Stomach (tissue), 9 donors: Measurements from ENCODE around the gene SYNE3. TPM values are rescaled to one million over a fixed set of nuclear protein-coding genes. Genes with fewer than 3 reads are reported as not detected.

ENCODE experiments used
- DNase-seq, 2 donors: peaks; one replicate each; pipeline versions ENCODE4 v3.0.0 to v3.0.0-alpha.2; 2013 to 2019
- H3K27ac ChIP-seq, 5 donors: fragments of 200-600 bp in 4 of 5; sonication (generic) in 4 of 5; one replicate each; pipeline ENCODE4 v1.5.1; 2013 to 2019; ENCODE audit warnings: mild to moderate bottlenecking in 1 of 5, moderate library complexity in 1 of 5
- H3K27me3 ChIP-seq, 3 donors: fragments of 200-600 bp; sonication (generic); one replicate each; pipeline ENCODE4 v1.5.1; 2017 to 2019; ENCODE audit warnings: mixed run types in 1 of 3
- H3K36me3 ChIP-seq, 4 donors: fragments of 200-600 bp; sonication (generic); 1 replicate in 3 of 4; 2 replicates in 1 of 4; pipeline ENCODE4 v1.5.1; 2016 to 2019
- H3K4me1 ChIP-seq, 4 donors: fragments of 200-600 bp; sonication (generic); one replicate each; pipeline ENCODE4 v1.5.1; 2016 to 2019
- H3K4me3 ChIP-seq, 4 donors: fragments of 200-600 bp; sonication (generic) in 3 of 4; one replicate each; pipeline ENCODE4 v1.5.1; 2016 to 2019; ENCODE audit warnings: mild to moderate bottlenecking in 1 of 4
- H3K9me3 ChIP-seq, 4 donors: fragments of 200-600 bp; sonication (generic); one replicate each; pipeline ENCODE4 v1.5.1; 2016 to 2019
- EP300 ChIP-seq: sonication (generic); formaldehyde crosslinking; IDR thresholded peaks from one replicate; pipeline ENCODE4 v1.6.1; 2017; ENCODE audit warnings: antibody characterized with exemption
- POLR2A ChIP-seq, 4 donors: fragments of 450-650 bp; IDR thresholded peaks; one replicate each; pipeline ENCODE4 v1.6.1; 2016; ENCODE audit warnings: antibody characterized with exemption in 4 of 4, control low read depth in 2 of 4, mild to moderate bottlenecking in 1 of 4, moderate library complexity in 1 of 4
- POLR2AphosphoS5 ChIP-seq, 3 donors: sonication (generic); formaldehyde crosslinking; IDR thresholded peaks; one replicate each; pipeline ENCODE4 v1.6.1; 2016; ENCODE audit warnings: antibody characterized with exemption in 3 of 3
- WGBS, 5 donors: extraction: QIAGEN DNeasy Blood & Tissue Kit in 3 of 5; methylation state at CpG; one replicate each; pipeline versions ENCODE4 v1.1.5 to v1.1.7; 2013 to 2018; 5-methylcytosine and 5-hydroxymethylcytosine counted together
- intact Hi-C: fragments of 100-400 bp; cut with DNase I; formaldehyde crosslinking; loops from one replicate; pipeline ENCODE4 v1.15.1; 2023; ENCODE audit warnings: low total_unique reads
- polyA plus RNA-seq, 3 donors: library from polyadenylated mRNA; stranded (reverse); fragments of 200-250 nt; gene quantifications; one replicate each; pipeline ENCODE4 v1.2.3, GENCODE V29; 2013
- total RNA-seq, 5 donors: library from RNA; depleted of rRNA; stranded (reverse); fragments of >200 nt; gene quantifications; one replicate each; pipeline versions ENCODE4 v1.1.0 to v1.2.3, GENCODE V29; 2014 to 2016
- TF ChIP-seq, protein P1 (sequence below), 7 experiments: fragments of 450-650 bp in 4 of 7; fragments of 200-600 bp in 3 of 7; sonication (generic) in 3 of 7; IDR thresholded peaks; one replicate each; pipeline ENCODE4 v1.5.1; 2016 to 2019; ENCODE audit warnings: antibody characterized with exemption in 7 of 7, control low read depth in 2 of 7, mild to moderate bottlenecking in 1 of 7
- donor health status: healthy with polysubstance abuse.
- donor health status: Bipolar disorder and iron deficiency.
- donor health status: healthy.

The SYNE3 gene
- total and polyA plus RNA-seq, 8 donors, result 0.58 to 85.2 (median 5.9) TPM

DNA sequence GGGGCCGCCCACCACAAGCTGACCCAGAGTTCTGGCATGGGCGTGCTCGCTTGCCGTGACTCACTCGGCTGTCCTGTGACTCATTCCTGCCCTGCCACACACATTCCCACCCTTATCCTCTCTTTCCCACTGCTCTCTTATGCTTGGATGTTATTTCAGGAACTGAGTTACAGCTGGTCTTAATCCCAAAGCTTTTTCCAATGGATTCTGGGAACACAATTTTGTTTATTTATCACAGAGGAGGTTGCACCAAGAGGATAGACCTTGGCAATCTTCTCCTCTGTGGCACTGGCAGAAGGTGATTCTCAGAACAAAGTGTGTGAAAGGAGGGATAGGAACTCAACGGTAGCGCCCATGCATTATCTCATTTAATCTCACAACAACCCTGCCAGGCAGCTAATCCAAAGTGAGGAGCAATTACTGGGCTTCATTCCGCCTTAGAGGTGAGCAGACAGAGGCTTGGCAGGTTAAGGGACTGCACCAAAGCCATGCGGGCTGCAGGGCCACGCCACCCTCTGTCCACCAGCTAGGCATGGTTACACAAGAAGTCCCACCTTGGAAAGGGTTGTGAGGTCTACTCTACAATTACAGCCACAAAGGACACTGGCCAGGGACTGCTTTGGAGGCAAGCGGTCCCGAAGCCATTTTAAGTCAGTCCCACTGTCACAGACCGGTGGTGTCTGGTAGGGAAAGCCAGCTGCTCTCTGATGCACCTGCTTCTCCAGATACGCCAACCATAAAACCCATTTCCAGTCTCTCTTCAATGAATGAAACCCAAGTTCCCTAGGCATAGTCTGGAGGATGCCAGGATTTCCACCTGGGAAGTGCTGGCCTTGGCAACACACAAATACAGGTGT is 32.9 kb downstream of the SYNE3 start:
- no peaks in the 10 kb centered on the region for H3K36me3 ChIP-seq
- H3K27me3 ChIP-seq, result no peaks in the 10 kb centered on the region
- peak; percentile 67 to 91 for DNase-seq
- intact Hi-C loops, result no loop called here
- H3K4me3 ChIP-seq, result no peak overlapping the region
- no peak for TF ChIP-seq EP300
- TF ChIP-seq POLR2AphosphoS5 (IDR thresholded peaks at IDR 0.05), result peak; percentile 40 to 89 (median 77)
- no peak for TF ChIP-seq POLR2A (IDR thresholded peaks at IDR 0.05)
- TF ChIP-seq, protein P1, sequence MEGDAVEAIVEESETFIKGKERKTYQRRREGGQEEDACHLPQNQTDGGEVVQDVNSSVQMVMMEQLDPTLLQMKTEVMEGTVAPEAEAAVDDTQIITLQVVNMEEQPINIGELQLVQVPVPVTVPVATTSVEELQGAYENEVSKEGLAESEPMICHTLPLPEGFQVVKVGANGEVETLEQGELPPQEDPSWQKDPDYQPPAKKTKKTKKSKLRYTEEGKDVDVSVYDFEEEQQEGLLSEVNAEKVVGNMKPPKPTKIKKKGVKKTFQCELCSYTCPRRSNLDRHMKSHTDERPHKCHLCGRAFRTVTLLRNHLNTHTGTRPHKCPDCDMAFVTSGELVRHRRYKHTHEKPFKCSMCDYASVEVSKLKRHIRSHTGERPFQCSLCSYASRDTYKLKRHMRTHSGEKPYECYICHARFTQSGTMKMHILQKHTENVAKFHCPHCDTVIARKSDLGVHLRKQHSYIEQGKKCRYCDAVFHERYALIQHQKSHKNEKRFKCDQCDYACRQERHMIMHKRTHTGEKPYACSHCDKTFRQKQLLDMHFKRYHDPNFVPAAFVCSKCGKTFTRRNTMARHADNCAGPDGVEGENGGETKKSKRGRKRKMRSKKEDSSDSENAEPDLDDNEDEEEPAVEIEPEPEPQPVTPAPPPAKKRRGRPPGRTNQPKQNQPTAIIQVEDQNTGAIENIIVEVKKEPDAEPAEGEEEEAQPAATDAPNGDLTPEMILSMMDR (IDR thresholded peaks at IDR 0.05), result no peak
- 54 to 59% (median 56%) methylated on average over 13 to 14 of the region's 14 CpGs for WGBS, 5 donors
- no peaks in the 10 kb centered on the region for H3K9me3 ChIP-seq
- peaks cover 24 to 61% (median 37%) of the 10 kb centered on the region in 4 donors for H3K4me1 ChIP-seq
- H3K27ac ChIP-seq, result peak overlapping the region; percentile 17 to 85 (median 75)

DNA sequence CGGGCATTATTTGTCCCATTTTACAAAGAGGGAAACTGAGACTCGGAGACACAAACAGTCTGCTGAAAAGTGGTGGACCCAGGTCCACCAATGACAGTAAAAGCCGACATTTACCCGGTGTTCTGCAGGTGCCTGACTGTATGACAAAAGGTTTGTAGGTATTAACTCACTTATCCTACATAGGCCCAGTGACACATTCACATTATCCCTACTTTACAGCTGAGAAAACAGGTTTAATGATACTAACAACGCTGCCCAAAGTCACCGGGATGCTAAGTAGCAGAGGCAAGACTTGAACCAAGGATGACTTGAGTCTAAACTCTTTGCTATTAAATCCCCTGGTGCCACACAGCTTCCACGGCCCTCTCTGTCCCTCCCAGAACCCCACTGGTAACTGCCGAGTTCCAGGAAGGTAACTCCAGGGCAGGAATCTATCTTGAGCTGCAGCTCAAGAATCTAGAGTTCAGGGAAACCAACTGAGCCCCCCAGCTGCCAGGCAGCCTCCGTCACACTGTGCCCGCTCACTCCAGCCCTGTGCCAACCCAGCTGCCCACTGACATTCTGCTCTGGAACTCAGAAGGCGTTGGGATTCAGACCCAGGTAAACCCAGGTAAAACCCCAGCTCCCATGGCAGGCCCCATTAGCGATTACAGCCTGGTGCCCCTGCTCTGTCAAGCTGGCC is 33.7 kb downstream of the SYNE3 start:
- H3K27ac ChIP-seq, result peak overlapping the region; percentile 15 to 85 (median 75)
- H3K36me3 ChIP-seq, result no peaks in the 10 kb centered on the region
- intact Hi-C loops, result no loop called here
- peak in 1 of 2 donors; percentile 59 for DNase-seq
- TF ChIP-seq POLR2A (IDR thresholded peaks at IDR 0.05) (no peak), EP300 (no peak), POLR2AphosphoS5 (IDR thresholded peaks at IDR 0.05) (no peak)
- TF ChIP-seq, protein P1 (IDR thresholded peaks at IDR 0.05), result no peak
- no peaks in the 10 kb centered on the region for H3K9me3 ChIP-seq
- H3K4me1 ChIP-seq, result peaks cover 24 to 61% (median 39%) of the 10 kb centered on the region in 4 donors
- no peaks in the 10 kb centered on the region for H3K27me3 ChIP-seq
- WGBS, 5 donors, result 72 to 82% (median 77%) methylated on average over 9 to 12 of the region's 12 CpGs
- no peak overlapping the region for H3K4me3 ChIP-seq

DNA sequence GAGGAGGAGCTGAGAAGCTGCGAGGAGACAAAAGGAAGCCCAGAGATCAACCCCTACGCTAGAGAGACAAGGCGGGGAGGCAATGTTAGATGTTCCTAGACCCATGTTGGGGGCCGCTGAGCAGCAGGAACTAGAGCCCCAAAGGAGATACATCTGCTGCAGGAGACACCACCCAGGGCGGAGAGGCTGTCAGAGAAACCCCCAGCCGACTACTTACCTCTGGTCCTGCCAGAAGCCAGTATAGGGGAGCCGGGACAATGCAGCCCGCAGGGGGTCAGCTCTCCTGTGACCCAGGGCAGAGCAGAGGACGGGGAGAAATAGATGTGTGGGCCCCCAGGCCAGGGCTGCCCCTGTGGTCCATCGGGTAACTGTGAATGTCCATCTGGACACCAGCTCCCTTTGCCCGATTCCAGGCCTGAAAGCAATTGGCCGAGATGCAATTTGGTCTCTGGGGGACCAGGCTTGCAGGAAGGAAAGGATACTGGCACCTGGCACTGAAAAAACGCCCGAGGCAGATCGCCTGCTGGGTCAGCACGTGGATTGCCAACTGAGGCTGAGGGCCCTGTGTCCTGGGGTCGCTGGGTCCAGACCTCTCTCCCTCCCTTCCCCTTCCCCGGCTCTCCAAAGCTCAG is 34.9 kb downstream of the SYNE3 start:
- H3K27ac ChIP-seq, result peak overlapping the region in 3 of 5 donors; percentile 4 to 85 (median 50)
- DNase-seq, result no peak
- H3K27me3 ChIP-seq, result no peaks in the 10 kb centered on the region
- TF ChIP-seq POLR2A (IDR thresholded peaks at IDR 0.05) (no peak), EP300 (no peak), POLR2AphosphoS5 (IDR thresholded peaks at IDR 0.05) (no peak)
- TF ChIP-seq, protein P1 (IDR thresholded peaks at IDR 0.05), result no peak
- no peak overlapping the region for H3K4me3 ChIP-seq
- H3K9me3 ChIP-seq, result no peaks in the 10 kb centered on the region
- H3K36me3 ChIP-seq, result no peaks in the 10 kb centered on the region
- intact Hi-C loops, result no loop called here
- H3K4me1 ChIP-seq, result peaks cover 24 to 61% (median 41%) of the 10 kb centered on the region in 4 donors
- 88 to 91% (median 89%) methylated on average over 13 to 18 of the region's 18 CpGs for WGBS, 5 donors

DNA sequence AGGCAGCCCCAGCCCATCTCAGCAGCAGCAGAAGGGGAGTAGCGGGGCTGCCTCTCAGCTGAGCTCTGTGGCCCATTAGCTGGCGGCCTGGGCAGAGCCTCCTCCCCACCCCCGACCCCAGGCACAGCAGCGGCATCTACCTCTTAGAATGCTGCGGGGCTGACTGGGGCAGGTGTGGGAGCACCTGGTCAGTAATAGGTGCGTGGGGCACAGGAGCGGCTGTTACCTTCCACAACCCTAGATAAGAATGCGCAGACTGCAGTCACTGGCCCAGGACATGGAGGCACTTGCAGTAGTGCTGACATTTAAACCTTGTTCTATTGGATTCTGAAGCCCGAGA is 35.6 kb downstream of the SYNE3 start:
- intact Hi-C loops, result no loop called here
- Histone ChIP-seq H3K4me3 (no peak overlapping the region), H3K4me1 (peaks cover 24 to 61% (median 39%) of the 10 kb centered on the region in 4 donors), H3K27ac (peak overlapping the region in 4 of 5 donors; percentile 16 to 85 (median 57)), H3K27me3 (no peaks in the 10 kb centered on the region), H3K9me3 (no peaks in the 10 kb centered on the region), H3K36me3 (peaks cover 0 to 2% (median under 1%) of the 10 kb centered on the region in 4 donors)
- TF ChIP-seq POLR2AphosphoS5 (IDR thresholded peaks at IDR 0.05) (no peak), EP300 (no peak), POLR2A (IDR thresholded peaks at IDR 0.05) (no peak)
- TF ChIP-seq, protein P1 (IDR thresholded peaks at IDR 0.05), result no peak
- DNase-seq, result no peak
- 61 to 82% (median 67%) methylated on average over 7 to 9 of the region's 9 CpGs for WGBS, 5 donors
